Measurements from ENCODE around the gene AFAP1L1. TPM values are rescaled to one million over a fixed set of nuclear protein-coding genes. Genes with fewer than 3 reads are reported as not detected.
A peak's percentile ranks its signal among the peaks of the same experiment; 100 is the strongest.

Gene AFAP1L1
- total and polyA plus RNA-seq, 2 experiments from 2014 or later: 1.2 to 2.3 TPM

GRCh38 chr5:149247726-149248125 lies 23.9 kb upstream of the AFAP1L1 start:
- Histone ChIP-seq H3K79me2 (no peaks in the 10 kb centered on the region), H3K27ac (no peak overlapping the region), H3K36me3 (replicated peaks; ENCODE audit: insufficient read depth, low read depth) (no peaks in the 10 kb centered on the region), H3K9me3 (ENCODE audit: low read depth) (no peaks in the 10 kb centered on the region), H3K4me1 (ENCODE audit: insufficient read depth) (no peaks in the 10 kb centered on the region), H3K27me3 (peaks cover 6% of the 10 kb centered on the region), H3K4me3 (no peak overlapping the region), H4K20me1 (ENCODE audit: insufficient read depth, poor library complexity, severe bottlenecking) (no peaks in the 10 kb centered on the region), H3K9me2 (replicated peaks; ENCODE audit: insufficient read depth) (no peaks in the 10 kb centered on the region), H3K4me2 (no peak overlapping the region), H2AFZ (no peak overlapping the region)
- TF ChIP-seq EZH2 (IDR thresholded peaks at IDR 0.05; ENCODE audit: borderline replicate concordance) (no peak), EZH2phosphoT487 (IDR thresholded peaks at IDR 0.05; ENCODE audit: low read depth, severe bottlenecking, unreplicated experiment) (no peak)
- TF ChIP-seq, protein P1, sequence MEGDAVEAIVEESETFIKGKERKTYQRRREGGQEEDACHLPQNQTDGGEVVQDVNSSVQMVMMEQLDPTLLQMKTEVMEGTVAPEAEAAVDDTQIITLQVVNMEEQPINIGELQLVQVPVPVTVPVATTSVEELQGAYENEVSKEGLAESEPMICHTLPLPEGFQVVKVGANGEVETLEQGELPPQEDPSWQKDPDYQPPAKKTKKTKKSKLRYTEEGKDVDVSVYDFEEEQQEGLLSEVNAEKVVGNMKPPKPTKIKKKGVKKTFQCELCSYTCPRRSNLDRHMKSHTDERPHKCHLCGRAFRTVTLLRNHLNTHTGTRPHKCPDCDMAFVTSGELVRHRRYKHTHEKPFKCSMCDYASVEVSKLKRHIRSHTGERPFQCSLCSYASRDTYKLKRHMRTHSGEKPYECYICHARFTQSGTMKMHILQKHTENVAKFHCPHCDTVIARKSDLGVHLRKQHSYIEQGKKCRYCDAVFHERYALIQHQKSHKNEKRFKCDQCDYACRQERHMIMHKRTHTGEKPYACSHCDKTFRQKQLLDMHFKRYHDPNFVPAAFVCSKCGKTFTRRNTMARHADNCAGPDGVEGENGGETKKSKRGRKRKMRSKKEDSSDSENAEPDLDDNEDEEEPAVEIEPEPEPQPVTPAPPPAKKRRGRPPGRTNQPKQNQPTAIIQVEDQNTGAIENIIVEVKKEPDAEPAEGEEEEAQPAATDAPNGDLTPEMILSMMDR (IDR thresholded peaks at IDR 0.05; ENCODE audit: poor library complexity): no peak
- 87% methylated on average over 8 of the region's 8 CpGs for WGBS (ENCODE audit: low lambda C conversion rate, missing lambda C conversion rate)
- DNase-seq (ENCODE audit: low spot score): no peak

GRCh38 chr5:149251546-149251945 lies 20.1 kb upstream of the AFAP1L1 start:
- Histone ChIP-seq H3K9me2 (replicated peaks; ENCODE audit: insufficient read depth) (no peaks in the 10 kb centered on the region), H3K4me2 (no peak overlapping the region), H3K27ac (no peak overlapping the region), H4K20me1 (ENCODE audit: insufficient read depth, poor library complexity, severe bottlenecking) (no peaks in the 10 kb centered on the region), H3K4me1 (ENCODE audit: insufficient read depth) (no peaks in the 10 kb centered on the region), H3K79me2 (no peaks in the 10 kb centered on the region), H2AFZ (no peak overlapping the region), H3K27me3 (peaks cover 8% of the 10 kb centered on the region), H3K4me3 (no peak overlapping the region), H3K9me3 (ENCODE audit: low read depth) (no peaks in the 10 kb centered on the region), H3K36me3 (replicated peaks; ENCODE audit: insufficient read depth, low read depth) (no peaks in the 10 kb centered on the region)
- TF ChIP-seq EZH2 (IDR thresholded peaks at IDR 0.05; ENCODE audit: borderline replicate concordance) (no peak), EZH2phosphoT487 (IDR thresholded peaks at IDR 0.05; ENCODE audit: low read depth, severe bottlenecking, unreplicated experiment) (no peak)
- TF ChIP-seq, protein P1 (IDR thresholded peaks at IDR 0.05; ENCODE audit: poor library complexity): no peak
- 69% methylated on average over 4 of the region's 4 CpGs for WGBS (ENCODE audit: low lambda C conversion rate, missing lambda C conversion rate)
- no peak for DNase-seq (ENCODE audit: low spot score)

GRCh38 chr5:149254506-149254905 lies 17.2 kb upstream of the AFAP1L1 start:
- H3K9me3 ChIP-seq (ENCODE audit: low read depth): no peaks in the 10 kb centered on the region
- peaks cover 21% of the 10 kb centered on the region for H3K27me3 ChIP-seq
- no peaks in the 10 kb centered on the region for H4K20me1 ChIP-seq (ENCODE audit: insufficient read depth, poor library complexity, severe bottlenecking)
- H3K4me2 ChIP-seq: no peak overlapping the region
- DNase-seq (ENCODE audit: low spot score): peak; percentile 39
- no peak for TF ChIP-seq EZH2 (IDR thresholded peaks at IDR 0.05; ENCODE audit: borderline replicate concordance)
- TF ChIP-seq, protein P1 (IDR thresholded peaks at IDR 0.05; ENCODE audit: poor library complexity): no peak
- WGBS (ENCODE audit: low lambda C conversion rate, missing lambda C conversion rate): 41% methylated on average over 3 of the region's 3 CpGs
- no peaks in the 10 kb centered on the region for H3K4me1 ChIP-seq (ENCODE audit: insufficient read depth)
- no peaks in the 10 kb centered on the region for H3K9me2 ChIP-seq (replicated peaks; ENCODE audit: insufficient read depth)
- no peaks in the 10 kb centered on the region for H3K36me3 ChIP-seq (replicated peaks; ENCODE audit: insufficient read depth, low read depth)
- H2AFZ ChIP-seq: no peak overlapping the region
- no peaks in the 10 kb centered on the region for H3K79me2 ChIP-seq
- no peak overlapping the region for H3K4me3 ChIP-seq
- no peak overlapping the region for H3K27ac ChIP-seq

DNA sequence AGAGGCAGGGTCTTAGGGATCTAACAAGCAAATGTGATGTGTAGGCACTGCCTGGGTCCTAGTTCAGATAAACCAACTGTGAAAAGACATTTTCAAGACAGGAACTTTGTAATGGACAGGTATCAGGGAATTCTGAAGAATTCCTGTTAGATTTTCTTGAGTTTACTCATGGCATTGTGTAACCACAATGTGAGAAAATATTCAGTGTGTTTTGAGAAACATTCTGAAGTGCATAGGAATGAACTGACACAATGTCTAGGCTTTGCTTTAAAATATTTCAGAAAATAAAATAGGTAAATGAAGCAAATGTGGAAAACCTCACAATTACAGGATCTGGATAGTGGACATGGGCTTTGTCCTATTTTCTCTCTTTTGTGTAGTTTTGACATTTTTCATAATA lies 15.2 kb upstream of the AFAP1L1 start:
- H3K27ac ChIP-seq: no peak overlapping the region
- no peaks in the 10 kb centered on the region for H3K4me1 ChIP-seq (ENCODE audit: insufficient read depth)
- H3K27me3 ChIP-seq: peaks cover 29% of the 10 kb centered on the region
- no peak overlapping the region for H2AFZ ChIP-seq
- no peaks in the 10 kb centered on the region for H4K20me1 ChIP-seq (ENCODE audit: insufficient read depth, poor library complexity, severe bottlenecking)
- no peaks in the 10 kb centered on the region for H3K79me2 ChIP-seq
- no peaks in the 10 kb centered on the region for H3K9me3 ChIP-seq (ENCODE audit: low read depth)
- DNase-seq (ENCODE audit: low spot score): no peak
- H3K4me3 ChIP-seq: no peak overlapping the region
- H3K9me2 ChIP-seq (replicated peaks; ENCODE audit: insufficient read depth): no peaks in the 10 kb centered on the region
- no peak overlapping the region for H3K4me2 ChIP-seq
- H3K36me3 ChIP-seq (replicated peaks; ENCODE audit: insufficient read depth, low read depth): no peaks in the 10 kb centered on the region
- no peak for TF ChIP-seq EZH2phosphoT487 (IDR thresholded peaks at IDR 0.05; ENCODE audit: low read depth, severe bottlenecking, unreplicated experiment)
- TF ChIP-seq, protein P1 (IDR thresholded peaks at IDR 0.05; ENCODE audit: poor library complexity): no peak
